ENCODE data around the gene HIF1A. TPM values are rescaled to one million over a fixed set of nuclear protein-coding genes. Genes with fewer than 3 reads are reported as not detected.
A peak's percentile ranks its signal among the peaks of the same experiment; 100 is the strongest.

HIF1A gene
- total and polyA plus RNA-seq, 2 donors (not counting 1 experiment from before 2014, with no cell fraction given): 44.2 to 261 TPM

DNA sequence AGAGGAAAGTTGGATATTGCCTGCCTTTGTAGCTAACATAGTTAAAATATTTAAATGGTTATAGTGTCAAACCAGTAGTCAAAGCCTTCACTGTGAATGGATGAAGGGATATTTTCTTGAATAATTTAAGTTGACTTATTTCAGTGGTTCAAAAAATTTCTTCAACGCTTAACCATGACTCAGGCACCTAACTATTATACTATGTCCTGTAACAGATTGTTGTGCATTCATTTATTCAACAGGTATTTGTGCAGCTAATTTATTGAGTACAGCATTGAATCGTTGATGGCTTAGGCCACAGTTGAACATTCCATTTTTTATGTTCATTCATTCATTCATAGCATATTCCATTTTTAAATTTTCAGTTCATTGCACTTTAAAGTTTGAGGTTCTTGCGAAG is 9.2 kb downstream of the HIF1A start:
- Histone ChIP-seq H3K9me3 (ENCODE audit: control extremely low read depth in 1 of 3, control insufficient read depth in 2 of 3, insufficient read depth in 1 of 3, low read length in 2 of 3) (no peaks in the 10 kb centered on the region), H3K4me3 (ENCODE audit: control extremely low read depth in 1 of 5, extremely low read depth in 1 of 5, insufficient read depth in 1 of 5, low read depth in 2 of 5, low read length in 4 of 5) (no peak overlapping the region), H3K36me3 (replicated peaks in 1 of 2; ENCODE audit: control extremely low read depth in 1 of 2, control insufficient read depth in 1 of 2, extremely low read depth in 1 of 2, insufficient read depth in 2 of 2, low read length in 1 of 2) (no peaks in the 10 kb centered on the region), H3K9ac (ENCODE audit: low read length) (no peak overlapping the region), H4K20me1 (ENCODE audit: control insufficient read depth, insufficient read depth, low read length, poor library complexity, severe bottlenecking) (peaks cover 52% of the 10 kb centered on the region), H3K27me3 (replicated peaks in 1 of 4; ENCODE audit: control extremely low read depth in 1 of 4, control insufficient read depth in 3 of 4, insufficient read depth in 4 of 4, low read length in 3 of 4) (no peaks in the 10 kb centered on the region), H2AFZ (ENCODE audit: insufficient read depth, low read depth, low read length, poor library complexity, severe bottlenecking) (no peak overlapping the region), H3K79me2 (ENCODE audit: control insufficient read depth, insufficient read depth, low read length) (peaks cover 89% of the 10 kb centered on the region), H3K4me2 (replicated peaks; ENCODE audit: low read depth, low read length, poor library complexity, severe bottlenecking) (peak overlapping the region; percentile 44), H3K27ac (ENCODE audit: low read length in 2 of 2) (peak overlapping the region in 1 of 2 donors; percentile 46), H3K4me1 (ENCODE audit: control insufficient read depth in 2 of 2, insufficient read depth in 2 of 2, low read length in 2 of 2) (peaks cover 20 to 58% of the 10 kb centered on the region in 2 donors)
- Mint-ChIP-seq H3K4me1 (peaks cover 77% of the 10 kb centered on the region), H3K9me3 (ENCODE audit: insufficient read depth) (no peaks in the 10 kb centered on the region), H3K27ac (no peak overlapping the region), H3K4me3 (no peak overlapping the region), H3K27me3 (no peaks in the 10 kb centered on the region)
- intact Hi-C loops (cut with micrococcal nuclease): loop anchor here (1.0 to 2.0 kb wide), 2 partner anchors 8 to 14 kb away; no protein-coding TSS in a partner anchor
- POLR2A ChIA-PET: interaction anchor here (1.2 kb wide), 1 partner anchor 228 kb away, joined by 5 read pairs; no protein-coding TSS in a partner anchor
- DNase-seq (no peak), ATAC-seq (ENCODE audit: low read depth) (no peak)
- CTCF ChIA-PET: interaction anchor here (0.8 to 1.4 kb wide), 5 partner anchors 10 to 245 kb away, joined by 3 to 5 read pairs (median 4); partner anchors contain the start of gene HIF1A
- no CpG with 5 or more reads among the region's 3 CpGs for WGBS (ENCODE audit: insufficient coverage)
- no peak for TF ChIP-seq CTCF (IDR thresholded peaks at IDR 0.05)
- TF ChIP-seq EZH2 (IDR thresholded peaks at IDR 0.05; ENCODE audit: borderline replicate concordance, insufficient read depth, low read depth, low read length, poor library complexity, severe bottlenecking): no peak

- Mint-ChIP-seq H3K9me3 (ENCODE audit: insufficient read depth) (no peaks in the 10 kb centered on the region), H3K27ac (peak overlapping the region; percentile 4), H3K4me3 (peak overlapping the region; percentile 21), H3K27me3 (no peaks in the 10 kb centered on the region), H3K4me1 (peaks cover 78% of the 10 kb centered on the region)
- Histone ChIP-seq H3K79me2 (ENCODE audit: control insufficient read depth, insufficient read depth, low read length) (peaks cover 89% of the 10 kb centered on the region), H4K20me1 (ENCODE audit: control insufficient read depth, insufficient read depth, low read length, poor library complexity, severe bottlenecking) (peaks cover 50% of the 10 kb centered on the region), H3K36me3 (replicated peaks in 1 of 2; ENCODE audit: control extremely low read depth in 1 of 2, control insufficient read depth in 1 of 2, extremely low read depth in 1 of 2, insufficient read depth in 2 of 2, low read length in 1 of 2) (no peaks in the 10 kb centered on the region), H3K27me3 (replicated peaks in 1 of 4; ENCODE audit: control extremely low read depth in 1 of 4, control insufficient read depth in 3 of 4, insufficient read depth in 4 of 4, low read length in 3 of 4) (no peaks in the 10 kb centered on the region), H3K27ac (ENCODE audit: low read length in 2 of 2) (peak overlapping the region in 1 of 2 donors; percentile 46), H3K9me3 (ENCODE audit: control extremely low read depth in 1 of 3, control insufficient read depth in 2 of 3, insufficient read depth in 1 of 3, low read length in 2 of 3) (no peaks in the 10 kb centered on the region), H3K4me2 (replicated peaks; ENCODE audit: low read depth, low read length, poor library complexity, severe bottlenecking) (no peak overlapping the region), H2AFZ (ENCODE audit: insufficient read depth, low read depth, low read length, poor library complexity, severe bottlenecking) (no peak overlapping the region), H3K4me1 (ENCODE audit: control insufficient read depth in 2 of 2, insufficient read depth in 2 of 2, low read length in 2 of 2) (peaks cover 20 to 58% of the 10 kb centered on the region in 2 donors), H3K9ac (ENCODE audit: low read length) (no peak overlapping the region), H3K4me3 (ENCODE audit: control extremely low read depth in 1 of 5, extremely low read depth in 1 of 5, insufficient read depth in 1 of 5, low read depth in 2 of 5, low read length in 4 of 5) (no peak overlapping the region)
- ChIA-PET CTCF (interaction anchor here (1.1 to 2.0 kb wide), 5 partner anchors 7 to 250 kb away, joined by 3 to 11 read pairs (median 6); no protein-coding TSS in a partner anchor), POLR2A (interaction anchor here (1.5 kb wide), 1 partner anchor 10 kb away, joined by 5 read pairs; the partner anchor contains the start of gene HIF1A)
- DNase-seq (no peak), ATAC-seq (ENCODE audit: low read depth) (no peak)
- intact Hi-C loops (cut with micrococcal nuclease): loop anchor here (2.0 kb wide), 1 partner anchor 14 kb away; no protein-coding TSS in a partner anchor
- TF ChIP-seq CTCF (IDR thresholded peaks at IDR 0.05): no peak
- no peak for TF ChIP-seq EZH2 (IDR thresholded peaks at IDR 0.05; ENCODE audit: borderline replicate concordance, insufficient read depth, low read depth, low read length, poor library complexity, severe bottlenecking)
- WGBS (ENCODE audit: insufficient coverage): no CpG with 5 or more reads among the region's 1 CpG
These were observed 9.7 kb downstream of the HIF1A start for GRCh38 chr14:61705017-61705416.

Measured in B cell (primary cell).